GF-D8 (cell line): Measurements from ENCODE around the gene LCN2.
"Not testable (repeated sequence)": the region's sequence is repeated elsewhere in the genome, so short reads cannot be mapped to it uniquely, and the experiment has no call there.

ENCODE experiments used
- DNase-seq: peaks from one replicate; lab custom pipeline; 2025; lab: John Stamatoyannopoulos, UW

LCN2 gene

GRCh38 chr9:128168731-128169308 lies 19.6 kb downstream of the LCN2 start:
- DNase-seq = no peak

- DNase-seq = no peak
Measured at GRCh38 chr9:128169492-128169891, 20.2 kb downstream of the LCN2 start.

- no peak for DNase-seq
Measured at GRCh38 chr9:128169925-128170324, 20.7 kb downstream of the LCN2 start.

GRCh38 chr9:128174062-128174461 lies 24.8 kb downstream of the LCN2 start:
- DNase-seq = no peak

GRCh38 chr9:128175102-128175563 lies 25.9 kb downstream of the LCN2 start:
- DNase-seq = no peak

- no peak for DNase-seq
Measured at GRCh38 chr9:128175726-128176125, 26.5 kb downstream of the LCN2 start.

GRCh38 chr9:128178806-128179431 lies 29.7 kb downstream of the LCN2 start:
- no peak for DNase-seq

- DNase-seq = no peak
Measured at GRCh38 chr9:128180001-128180400, 30.7 kb downstream of the LCN2 start.

- DNase-seq = no peak
Measured at GRCh38 chr9:128180447-128180846, 31.2 kb downstream of the LCN2 start.

- DNase-seq = not testable (repeated sequence)
Measured at GRCh38 chr9:128181480-128181879, 32.2 kb downstream of the LCN2 start.

- DNase-seq = no peak
Measured at GRCh38 chr9:128182893-128183588, 33.8 kb downstream of the LCN2 start.

- no peak for DNase-seq
Measured at GRCh38 chr9:128185979-128186965, 37.0 kb downstream of the LCN2 start.

GRCh38 chr9:128187361-128187760 lies 38.1 kb downstream of the LCN2 start:
- DNase-seq = no peak

- DNase-seq = no peak
Measured at GRCh38 chr9:128188209-128188608, 39.0 kb downstream of the LCN2 start.

GRCh38 chr9:128190013-128190412 lies 40.8 kb downstream of the LCN2 start:
- DNase-seq = no peak

GRCh38 chr9:128190516-128191405 lies 41.5 kb downstream of the LCN2 start:
- DNase-seq = no peak

- peak; percentile 26 for DNase-seq
Measured at GRCh38 chr9:128191406-128192046, 42.3 kb downstream of the LCN2 start, which contains the start of gene CIZ1. Gene CIZ1 (minus strand): TSS chr9:128191572. CDS start chr9:128190857, 715 bp downstream.

- DNase-seq = no peak
Measured at GRCh38 chr9:128192601-128193371, 43.5 kb downstream of the LCN2 start.

GRCh38 chr9:128193469-128194096 lies 44.3 kb downstream of the LCN2 start:
- DNase-seq = peak; percentile 64
